HG02981 (cell line): Measurements from ENCODE around the gene DYNLT2.
A peak's percentile ranks its signal among the peaks of the same experiment; 100 is the strongest.

ENCODE experiments used
- ATAC-seq: cut with Tn5 transposase; IDR thresholded peaks from one replicate; pipeline ENCODE4 v1.9.1; 2021; ENCODE audit warnings: mild to moderate bottlenecking, moderate library complexity; ENCODE audit not compliant: unreplicated experiment

The DYNLT2 gene

GRCh38 chr6:169751242-169752073 lies at the start of gene DYNLT2, which contains the start of gene ERMARD:
Gene DYNLT2 (minus strand): TSS chr6:169751572. CDS start chr6:169751458, 114 bp downstream.
Gene ERMARD (plus strand): TSS chr6:169751622. CDS start chr6:169751658, 36 bp downstream.
- peak; percentile 96 for ATAC-seq

GRCh38 chr6:169800668-169801395 lies 49.5 kb upstream of the DYNLT2 start:
- ATAC-seq: no peak

- ATAC-seq: no peak
Observed at GRCh38 chr6:169800116-169800667, 48.8 kb upstream of the DYNLT2 start.

GRCh38 chr6:169799474-169799926 lies 48.1 kb upstream of the DYNLT2 start:
- ATAC-seq: no peak

- no peak for ATAC-seq
Observed at GRCh38 chr6:169798764-169799473, 47.5 kb upstream of the DYNLT2 start.

GRCh38 chr6:169795196-169795595 lies 43.8 kb upstream of the DYNLT2 start:
- no peak for ATAC-seq

GRCh38 chr6:169794317-169795055 lies 43.1 kb upstream of the DYNLT2 start:
- ATAC-seq: no peak

GRCh38 chr6:169793408-169793807 lies 42.0 kb upstream of the DYNLT2 start:
- no peak for ATAC-seq

- ATAC-seq: no peak
Observed at GRCh38 chr6:169792306-169793015, 41.1 kb upstream of the DYNLT2 start.

GRCh38 chr6:169791721-169792131 lies 40.4 kb upstream of the DYNLT2 start:
- ATAC-seq: no peak

- peak; percentile 92 for ATAC-seq
Observed at GRCh38 chr6:169789944-169790927, 38.9 kb upstream of the DYNLT2 start.

- no peak for ATAC-seq
Observed at GRCh38 chr6:169789146-169789943, 38.0 kb upstream of the DYNLT2 start.

GRCh38 chr6:169788809-169789145 lies 37.4 kb upstream of the DYNLT2 start:
- ATAC-seq: no peak

- ATAC-seq: no peak
Observed at GRCh38 chr6:169787797-169788196, 36.4 kb upstream of the DYNLT2 start.

GRCh38 chr6:169786349-169786748 lies 35.0 kb upstream of the DYNLT2 start:
- no peak for ATAC-seq

- ATAC-seq: no peak
Observed at GRCh38 chr6:169785566-169785965, 34.2 kb upstream of the DYNLT2 start.

GRCh38 chr6:169784821-169785340 lies 33.5 kb upstream of the DYNLT2 start:
- ATAC-seq: no peak
